KMS-11 (cell line): Measurements from ENCODE around the gene ARL15.

Experiments used
- H2AFZ ChIP-seq: fragments of 200-600 bp; sonication (generic); 2 replicates; pipeline ENCODE4 v1.6.1; 2016; ENCODE audit warnings: antibody characterized with exemption, mixed run types, low read depth
- H3K27ac ChIP-seq: fragments of 200-600 bp; sonication (generic); 2 replicates; pipeline ENCODE4 v1.6.1; 2016; ENCODE audit warnings: mild to moderate bottlenecking, mixed run types
- H3K27me3 ChIP-seq: fragments of 200-600 bp; sonication (generic); 2 replicates; pipeline ENCODE4 v1.6.1; 2017; ENCODE audit warnings: mild to moderate bottlenecking, low read depth, mixed run types, moderate library complexity; ENCODE audit not compliant: insufficient read depth
- H3K36me3 ChIP-seq: fragments of 200-600 bp; sonication (generic); 2 replicates; pipeline ENCODE4 v1.6.1; 2017; ENCODE audit warnings: mild to moderate bottlenecking, mixed run types; ENCODE audit not compliant: insufficient read depth
- H3K4me1 ChIP-seq: fragments of 200-600 bp; sonication (generic); 2 replicates; pipeline ENCODE4 v1.6.1; 2016; ENCODE audit warnings: mild to moderate bottlenecking, low read depth, mixed run types; ENCODE audit not compliant: poor library complexity, severe bottlenecking
- H3K4me2 ChIP-seq: fragments of 200-600 bp; sonication (generic); 2 replicates; pipeline ENCODE4 v1.7.0; 2016; ENCODE audit warnings: mild to moderate bottlenecking, mixed run types
- H3K4me3 ChIP-seq: fragments of 200-600 bp; sonication (generic); IDR thresholded peaks from 2 replicates; pipeline ENCODE4 v1.6.1; 2017; ENCODE audit warnings: low read depth, low read length, mixed read lengths; ENCODE audit not compliant: insufficient read depth
- H3K79me2 ChIP-seq: fragments of 200-600 bp; sonication (generic); 2 replicates; pipeline ENCODE4 v1.6.1; 2016; ENCODE audit warnings: low read depth, mixed run types; ENCODE audit not compliant: insufficient read depth
- H3K9ac ChIP-seq: fragments of 200-600 bp; sonication (generic); 2 replicates; pipeline ENCODE4 v1.6.1; 2016; ENCODE audit warnings: mild to moderate bottlenecking, mixed run types
- H4K20me1 ChIP-seq: fragments of 200-600 bp; sonication (generic); 2 replicates; pipeline ENCODE4 v1.6.1; 2016; ENCODE audit warnings: mild to moderate bottlenecking, mixed run types; ENCODE audit not compliant: insufficient read depth
- TF ChIP-seq, protein P1 (sequence below): fragments of 200-600 bp; sonication (generic); conservative IDR thresholded peaks from 2 replicates; pipeline ENCODE4 v1.6.1; 2017; ENCODE audit warnings: low read depth, mild to moderate bottlenecking, antibody characterized with exemption, low read length, moderate library complexity, mixed read lengths

ARL15 gene

GRCh38 chr5:53893626-53894025, 416.7 kb downstream of the ARL15 start:
- no peak overlapping the region for H3K4me2 ChIP-seq
- H3K4me3 ChIP-seq, result no peak overlapping the region

GRCh38 chr5:53892224-53892623, 418.1 kb downstream of the ARL15 start:
- no peaks in the 10 kb centered on the region for H3K27me3 ChIP-seq
- no peak overlapping the region for H2AFZ ChIP-seq
- no peaks in the 10 kb centered on the region for H3K79me2 ChIP-seq
- H3K9ac ChIP-seq, result no peak overlapping the region
- H3K36me3 ChIP-seq, result no peaks in the 10 kb centered on the region
- H3K27ac ChIP-seq, result no peak overlapping the region
- no peaks in the 10 kb centered on the region for H3K4me1 ChIP-seq
- no peak overlapping the region for H3K4me3 ChIP-seq
- H3K4me2 ChIP-seq, result no peak overlapping the region
- H4K20me1 ChIP-seq, result no peaks in the 10 kb centered on the region
- TF ChIP-seq, protein P1, sequence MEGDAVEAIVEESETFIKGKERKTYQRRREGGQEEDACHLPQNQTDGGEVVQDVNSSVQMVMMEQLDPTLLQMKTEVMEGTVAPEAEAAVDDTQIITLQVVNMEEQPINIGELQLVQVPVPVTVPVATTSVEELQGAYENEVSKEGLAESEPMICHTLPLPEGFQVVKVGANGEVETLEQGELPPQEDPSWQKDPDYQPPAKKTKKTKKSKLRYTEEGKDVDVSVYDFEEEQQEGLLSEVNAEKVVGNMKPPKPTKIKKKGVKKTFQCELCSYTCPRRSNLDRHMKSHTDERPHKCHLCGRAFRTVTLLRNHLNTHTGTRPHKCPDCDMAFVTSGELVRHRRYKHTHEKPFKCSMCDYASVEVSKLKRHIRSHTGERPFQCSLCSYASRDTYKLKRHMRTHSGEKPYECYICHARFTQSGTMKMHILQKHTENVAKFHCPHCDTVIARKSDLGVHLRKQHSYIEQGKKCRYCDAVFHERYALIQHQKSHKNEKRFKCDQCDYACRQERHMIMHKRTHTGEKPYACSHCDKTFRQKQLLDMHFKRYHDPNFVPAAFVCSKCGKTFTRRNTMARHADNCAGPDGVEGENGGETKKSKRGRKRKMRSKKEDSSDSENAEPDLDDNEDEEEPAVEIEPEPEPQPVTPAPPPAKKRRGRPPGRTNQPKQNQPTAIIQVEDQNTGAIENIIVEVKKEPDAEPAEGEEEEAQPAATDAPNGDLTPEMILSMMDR, result no peak

More at GRCh38 chr5:53893626-53894025, 416.7 kb downstream of the ARL15 start:
- no peaks in the 10 kb centered on the region for H4K20me1 ChIP-seq
- no peak overlapping the region for H2AFZ ChIP-seq
- TF ChIP-seq, protein P1, result no peak
- no peak overlapping the region for H3K9ac ChIP-seq
- H3K79me2 ChIP-seq, result no peaks in the 10 kb centered on the region
- H3K36me3 ChIP-seq, result no peaks in the 10 kb centered on the region
- H3K27me3 ChIP-seq, result no peaks in the 10 kb centered on the region
- H3K4me1 ChIP-seq, result no peaks in the 10 kb centered on the region
- H3K27ac ChIP-seq, result no peak overlapping the region

DNA sequence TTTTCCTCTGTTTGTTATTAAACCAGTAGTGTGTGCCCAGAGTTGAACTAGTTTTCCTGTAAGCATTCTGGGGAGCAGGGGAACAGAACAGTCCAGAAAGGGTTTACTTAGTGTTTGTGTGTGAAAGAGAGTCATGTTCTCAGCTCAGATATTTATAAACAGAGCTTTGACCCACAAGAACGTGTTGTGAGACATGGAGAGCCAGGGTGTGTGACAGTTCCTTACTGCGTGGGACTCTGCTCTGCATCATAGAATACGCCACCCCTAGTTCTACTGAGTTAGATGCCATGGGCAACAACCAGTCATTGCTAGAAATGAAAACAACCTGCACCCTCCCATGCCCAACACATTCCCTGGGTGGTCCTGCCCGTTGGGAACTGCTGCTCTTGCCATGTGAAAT, 419.2 kb downstream of the ARL15 start:
- TF ChIP-seq, protein P1, result no peak
- H3K36me3 ChIP-seq, result no peaks in the 10 kb centered on the region
- no peak overlapping the region for H2AFZ ChIP-seq
- no peaks in the 10 kb centered on the region for H3K79me2 ChIP-seq
- H4K20me1 ChIP-seq, result no peaks in the 10 kb centered on the region
- H3K27ac ChIP-seq, result no peak overlapping the region
- no peak overlapping the region for H3K4me2 ChIP-seq
- no peak overlapping the region for H3K9ac ChIP-seq
- no peak overlapping the region for H3K4me3 ChIP-seq
- H3K27me3 ChIP-seq, result no peaks in the 10 kb centered on the region
- no peaks in the 10 kb centered on the region for H3K4me1 ChIP-seq

DNA sequence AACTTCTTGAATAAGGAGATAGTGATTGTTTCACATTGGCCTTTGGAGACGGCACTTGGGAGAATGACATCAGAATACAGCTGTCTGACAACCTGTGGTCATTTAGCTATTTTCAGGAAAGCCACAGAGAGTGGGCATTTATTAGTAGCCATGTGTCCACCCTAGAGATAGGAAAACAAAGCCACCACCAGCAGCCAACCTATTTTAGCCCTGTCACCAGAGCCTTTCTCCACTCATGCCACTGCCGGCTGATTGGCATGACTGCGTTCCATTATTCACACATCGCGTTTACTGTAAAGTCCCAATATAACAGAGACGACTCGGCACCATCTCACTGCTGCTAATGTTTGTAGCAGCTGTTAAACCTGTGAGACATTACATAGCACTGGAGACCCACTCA, 419.9 kb downstream of the ARL15 start:
- no peak overlapping the region for H3K27ac ChIP-seq
- H3K9ac ChIP-seq, result no peak overlapping the region
- H3K4me2 ChIP-seq, result no peak overlapping the region
- H3K79me2 ChIP-seq, result no peaks in the 10 kb centered on the region
- H3K36me3 ChIP-seq, result no peaks in the 10 kb centered on the region
- no peaks in the 10 kb centered on the region for H3K27me3 ChIP-seq
- H4K20me1 ChIP-seq, result no peaks in the 10 kb centered on the region
- H2AFZ ChIP-seq, result no peak overlapping the region
- no peak overlapping the region for H3K4me3 ChIP-seq
- TF ChIP-seq, protein P1, result no peak
- H3K4me1 ChIP-seq, result peaks cover 7% of the 10 kb centered on the region
